Effector memory CD8-positive, alpha-beta T cell (primary cell): ENCODE measurements around the gene IL2RA.
"Not testable (repeated sequence)": the region's sequence is repeated elsewhere in the genome, so short reads cannot be mapped to it uniquely, and the experiment has no call there.

Experiments used
- ATAC-seq: fragments of 150-1000 bp; cut with Tn5 transposase; replicated peaks from 2 replicates; pipeline ENCODE4 v1.10.0; 2021; ENCODE audit warnings: mild to moderate bottlenecking, moderate library complexity
- DNase-seq, 3 experiments: peaks; one replicate each; pipeline ENCODE4 v3.0.0; 2021
- H3K27ac Mint-ChIP-seq, 2 donors: one replicate each; pipeline ENCODE4 v1.8.0; 2022; ENCODE audit warnings: mild to moderate bottlenecking in 2 of 2, mixed read lengths in 2 of 2, moderate library complexity in 2 of 2
- H3K27me3 Mint-ChIP-seq, 2 donors: one replicate each; pipeline ENCODE4 v1.8.0; 2022; ENCODE audit warnings: mixed read lengths in 2 of 2
- H3K36me3 Mint-ChIP-seq: one replicate; pipeline ENCODE4 v1.8.0; 2022; ENCODE audit warnings: mild to moderate bottlenecking, moderate library complexity, mixed read lengths; ENCODE audit not compliant: insufficient read depth
- H3K4me1 Mint-ChIP-seq, 2 donors: one replicate each; pipeline ENCODE4 v1.8.0; 2022; ENCODE audit warnings: low read depth in 2 of 2, mixed read lengths in 2 of 2
- H3K4me3 Mint-ChIP-seq, 2 donors: one replicate each; pipeline ENCODE4 v1.8.0; 2022; ENCODE audit warnings: mild to moderate bottlenecking in 2 of 2, mixed read lengths in 2 of 2, moderate library complexity in 2 of 2
- H3K9me3 Mint-ChIP-seq, 2 donors: one replicate each; pipeline ENCODE4 v1.8.0; 2022; ENCODE audit warnings: mixed read lengths in 2 of 2
- total RNA-seq, 9 experiments: gene quantifications; one replicate each; lab custom pipeline; 2026; lab: John Stamatoyannopoulos, UW

The IL2RA gene
- total RNA-seq: 8.1 to 1,497 (median 30.9) reads per million in 9 experiments

GRCh38 chr10:6062101-6062771, at the start of gene IL2RA:
Gene IL2RA, minus strand, starts transcription at chr10:6062367. Its CDS starts 216 bp downstream, at chr10:6062151.
- H3K9me3 Mint-ChIP-seq: no peaks in the 10 kb centered on the region
- ATAC-seq (peak; percentile 85), DNase-seq (peak; percentile 28 to 38 (median 35))
- H3K4me3 Mint-ChIP-seq: peak within 1 kb of the TSS; percentile 80 to 87
- peaks cover 13% of the 10 kb centered on the region for H3K36me3 Mint-ChIP-seq
- H3K4me1 Mint-ChIP-seq: peaks cover 34 to 35% of the 10 kb centered on the region in 2 donors
- no peaks in the 10 kb centered on the region for H3K27me3 Mint-ChIP-seq
- H3K27ac Mint-ChIP-seq: peak within 1 kb of the TSS; percentile 66 to 70

GRCh38 chr10:6110136-6110535, 48.0 kb upstream of the IL2RA start:
- Mint-ChIP-seq H3K36me3 (peaks cover 90% of the 10 kb centered on the region), H3K9me3 (no peaks in the 10 kb centered on the region), H3K4me1 (peaks cover 13 to 30% of the 10 kb centered on the region in 2 donors), H3K27me3 (no peaks in the 10 kb centered on the region), H3K4me3 (peak overlapping the region in 1 of 2 donors; percentile 73), H3K27ac (peak overlapping the region; percentile 72 to 89)
- peak; percentile 5 for ATAC-seq
- no peak for DNase-seq

GRCh38 chr10:6109444-6109775, 47.2 kb upstream of the IL2RA start:
- peak overlapping the region; percentile 9 to 73 for H3K4me3 Mint-ChIP-seq
- DNase-seq: no peak
- ATAC-seq: peak; percentile 67
- H3K9me3 Mint-ChIP-seq: no peaks in the 10 kb centered on the region
- peaks cover 16 to 28% of the 10 kb centered on the region in 2 donors for H3K4me1 Mint-ChIP-seq
- H3K27ac Mint-ChIP-seq: peak overlapping the region; percentile 72 to 89
- H3K27me3 Mint-ChIP-seq: no peaks in the 10 kb centered on the region
- H3K36me3 Mint-ChIP-seq: peaks cover 87% of the 10 kb centered on the region

GRCh38 chr10:6108631-6109443, 46.7 kb upstream of the IL2RA start:
- H3K4me1 Mint-ChIP-seq: peaks cover 19 to 24% of the 10 kb centered on the region in 2 donors
- peak; percentile 67 for ATAC-seq
- H3K27ac Mint-ChIP-seq: peak overlapping the region; percentile 72 to 89
- H3K36me3 Mint-ChIP-seq: peaks cover 81% of the 10 kb centered on the region
- DNase-seq: peak; percentile 28 to 42 (median 38)
- H3K4me3 Mint-ChIP-seq: peak overlapping the region; percentile 8 to 73
- no peaks in the 10 kb centered on the region for H3K27me3 Mint-ChIP-seq
- H3K9me3 Mint-ChIP-seq: no peaks in the 10 kb centered on the region

- peaks cover 76% of the 10 kb centered on the region for H3K36me3 Mint-ChIP-seq
- no peak overlapping the region for H3K27ac Mint-ChIP-seq
- DNase-seq (no peak), ATAC-seq (no peak)
- no peaks in the 10 kb centered on the region for H3K9me3 Mint-ChIP-seq
- H3K4me3 Mint-ChIP-seq: no peak overlapping the region
- H3K27me3 Mint-ChIP-seq: no peaks in the 10 kb centered on the region
- H3K4me1 Mint-ChIP-seq: peaks cover 21 to 22% of the 10 kb centered on the region in 2 donors
Observed at GRCh38 chr10:6108072-6108471, 45.9 kb upstream of the IL2RA start.

GRCh38 chr10:6107616-6108015, 45.4 kb upstream of the IL2RA start:
- H3K4me1 Mint-ChIP-seq: peaks cover 22 to 23% of the 10 kb centered on the region in 2 donors
- not testable (repeated sequence) for H3K4me3 Mint-ChIP-seq, DNase-seq, H3K27me3 Mint-ChIP-seq, ATAC-seq, H3K9me3 Mint-ChIP-seq
- H3K36me3 Mint-ChIP-seq: peaks cover 76% of the 10 kb centered on the region
- H3K27ac Mint-ChIP-seq: peak overlapping the region in 1 of 2 donors; percentile 41

- Mint-ChIP-seq H3K4me3 (no peak overlapping the region), H3K36me3 (peaks cover 76% of the 10 kb centered on the region), H3K4me1 (peaks cover 8 to 28% of the 10 kb centered on the region in 2 donors), H3K27me3 (no peaks in the 10 kb centered on the region), H3K27ac (peak overlapping the region; percentile 7 to 49), H3K9me3 (no peaks in the 10 kb centered on the region)
- no peak for DNase-seq
- ATAC-seq: no peak
Observed at GRCh38 chr10:6103591-6103990, 41.4 kb upstream of the IL2RA start.

- Mint-ChIP-seq H3K36me3 (peaks cover 78% of the 10 kb centered on the region), H3K4me1 (peaks cover 11 to 31% of the 10 kb centered on the region in 2 donors), H3K27ac (peak overlapping the region in 1 of 2 donors; percentile 15), H3K27me3 (no peaks in the 10 kb centered on the region), H3K9me3 (no peaks in the 10 kb centered on the region), H3K4me3 (no peak overlapping the region)
- ATAC-seq: no peak
- no peak for DNase-seq
Observed at GRCh38 chr10:6102128-6102527, 40.0 kb upstream of the IL2RA start.

- ATAC-seq (no peak), DNase-seq (no peak)
- Mint-ChIP-seq H3K9me3 (no peaks in the 10 kb centered on the region), H3K27me3 (no peaks in the 10 kb centered on the region), H3K4me1 (peaks cover 12 to 34% of the 10 kb centered on the region in 2 donors), H3K36me3 (peaks cover 71% of the 10 kb centered on the region), H3K27ac (no peak overlapping the region), H3K4me3 (no peak overlapping the region)
Observed at GRCh38 chr10:6101181-6101580, 39.0 kb upstream of the IL2RA start.

- no peak for ATAC-seq
- DNase-seq: no peak
- Mint-ChIP-seq H3K36me3 (peaks cover 65% of the 10 kb centered on the region), H3K27ac (peak overlapping the region in 1 of 2 donors; percentile 58), H3K9me3 (no peaks in the 10 kb centered on the region), H3K27me3 (no peaks in the 10 kb centered on the region), H3K4me1 (peaks cover 15 to 38% of the 10 kb centered on the region in 2 donors), H3K4me3 (no peak overlapping the region)
Observed at GRCh38 chr10:6100370-6100769, 38.2 kb upstream of the IL2RA start.

GRCh38 chr10:6098156-6098555, 36.0 kb upstream of the IL2RA start:
- Mint-ChIP-seq H3K9me3 (no peaks in the 10 kb centered on the region), H3K4me1 (peaks cover 28 to 49% of the 10 kb centered on the region in 2 donors), H3K27me3 (no peaks in the 10 kb centered on the region), H3K36me3 (peaks cover 64% of the 10 kb centered on the region), H3K4me3 (no peak overlapping the region), H3K27ac (no peak overlapping the region)
- DNase-seq (no peak), ATAC-seq (no peak)

GRCh38 chr10:6097063-6097462, 34.9 kb upstream of the IL2RA start:
- DNase-seq: no peak
- no peak overlapping the region for H3K4me3 Mint-ChIP-seq
- H3K4me1 Mint-ChIP-seq: peaks cover 36 to 51% of the 10 kb centered on the region in 2 donors
- peaks cover 56% of the 10 kb centered on the region for H3K36me3 Mint-ChIP-seq
- no peak overlapping the region for H3K27ac Mint-ChIP-seq
- ATAC-seq: no peak
- no peaks in the 10 kb centered on the region for H3K27me3 Mint-ChIP-seq
- H3K9me3 Mint-ChIP-seq: no peaks in the 10 kb centered on the region

GRCh38 chr10:6095810-6096570, 33.8 kb upstream of the IL2RA start:
- Mint-ChIP-seq H3K4me3 (no peak overlapping the region), H3K36me3 (peaks cover 46% of the 10 kb centered on the region), H3K9me3 (no peaks in the 10 kb centered on the region), H3K27ac (peak overlapping the region in 1 of 2 donors; percentile 26), H3K4me1 (peaks cover 44 to 62% of the 10 kb centered on the region in 2 donors), H3K27me3 (no peaks in the 10 kb centered on the region)
- DNase-seq: no peak
- no peak for ATAC-seq
